ENCODE measurements around the gene ITIH3. TPM values are rescaled to one million over a fixed set of nuclear protein-coding genes. Genes with fewer than 3 reads are reported as not detected.

Gene ITIH3
- total and polyA plus RNA-seq, 7 donors, result 0.18 to 0.77 (median 0.29) TPM; not detected in 2

GRCh38 chr3:52817860-52818259 is 23.3 kb downstream of the ITIH3 start:
- no peaks in the 10 kb centered on the region for H3K27me3 ChIP-seq (ENCODE audit: insufficient read depth in 3 of 3, low read length in 2 of 3)
- intact Hi-C loops (cut with DNase I), result no loop called here
- DNase-seq (no peak), ATAC-seq (no peak)
- H3K4me1 ChIP-seq, result no peaks in the 10 kb centered on the region
- H3K36me3 ChIP-seq (ENCODE audit: insufficient read depth in 1 of 2, low read depth in 1 of 2), result peaks cover 0 to 98% of the 10 kb centered on the region in 2 donors
- no peak overlapping the region for H3K27ac ChIP-seq
- H3K4me3 ChIP-seq, result no peak overlapping the region
- no peak for TF ChIP-seq CTCF (IDR thresholded peaks at IDR 0.05)
- H3K9me3 ChIP-seq, result no peaks in the 10 kb centered on the region
- 91 to 97% (median 94%) methylated on average over 7 of the region's 7 CpGs for WGBS, 3 donors

- no peak for TF ChIP-seq CTCF (IDR thresholded peaks at IDR 0.05)
- no peak overlapping the region for H3K4me3 ChIP-seq
- H3K4me1 ChIP-seq, result no peaks in the 10 kb centered on the region
- ATAC-seq (peak in 2 of 4 donors; percentile 32 to 76), DNase-seq (no peak)
- no peak overlapping the region for H3K27ac ChIP-seq
- intact Hi-C loops (cut with DNase I), result no loop called here
- peaks cover 0 to 98% of the 10 kb centered on the region in 2 donors for H3K36me3 ChIP-seq (ENCODE audit: insufficient read depth in 1 of 2, low read depth in 1 of 2)
- WGBS, 3 donors, result 58 to 67% (median 64%) methylated on average over 2 of the region's 2 CpGs
- no peaks in the 10 kb centered on the region for H3K9me3 ChIP-seq
- no peaks in the 10 kb centered on the region for H3K27me3 ChIP-seq (ENCODE audit: insufficient read depth in 3 of 3, low read length in 2 of 3)
Measured at GRCh38 chr3:52819936-52820335, 25.3 kb downstream of the ITIH3 start.

- Histone ChIP-seq H3K4me3 (no peak overlapping the region), H3K36me3 (ENCODE audit: insufficient read depth in 1 of 2, low read depth in 1 of 2) (peaks cover 0 to 98% of the 10 kb centered on the region in 2 donors), H3K4me1 (no peaks in the 10 kb centered on the region), H3K27ac (no peak overlapping the region), H3K9me3 (no peaks in the 10 kb centered on the region), H3K27me3 (ENCODE audit: insufficient read depth in 3 of 3, low read length in 2 of 3) (no peaks in the 10 kb centered on the region)
- intact Hi-C loops (cut with DNase I), result no loop called here
- 56 to 63% (median 58%) methylated on average over 11 of the region's 11 CpGs for WGBS, 3 donors
- ATAC-seq (peak; percentile 37 to 72 (median 52)), DNase-seq (no peak)
- peak; percentile 45 for TF ChIP-seq CTCF (IDR thresholded peaks at IDR 0.05)
Measured at GRCh38 chr3:52820736-52821135, 26.1 kb downstream of the ITIH3 start.

- WGBS, 3 donors, result 87 to 93% (median 89%) methylated on average over 5 of the region's 5 CpGs
Measured at GRCh38 chr3:52822363-52822762, 27.8 kb downstream of the ITIH3 start.

More at GRCh38 chr3:52822363-52822762, 27.8 kb downstream of the ITIH3 start:
- Histone ChIP-seq H3K27me3 (ENCODE audit: insufficient read depth in 3 of 3, low read length in 2 of 3) (no peaks in the 10 kb centered on the region), H3K36me3 (ENCODE audit: insufficient read depth in 1 of 2, low read depth in 1 of 2) (peaks cover 0 to 98% of the 10 kb centered on the region in 2 donors), H3K4me1 (no peaks in the 10 kb centered on the region), H3K4me3 (no peak overlapping the region), H3K9me3 (no peaks in the 10 kb centered on the region), H3K27ac (no peak overlapping the region)
- TF ChIP-seq CTCF (IDR thresholded peaks at IDR 0.05), result no peak
- ATAC-seq, result no peak
- intact Hi-C loops (cut with DNase I), result no loop called here
- no peak for DNase-seq

All from psoas muscle (tissue), 8 donors.